GM12801 (cell line): ENCODE data around the gene NFE2L1.

Experiments used
- TF ChIP-seq, protein P1 (sequence below): IDR thresholded peaks from one replicate; pipeline ENCODE4 v1.5.1; 2011; ENCODE audit warnings: control low read depth; ENCODE audit not compliant: insufficient read length; ENCODE audit errors: extremely low read depth

The NFE2L1 gene

DNA sequence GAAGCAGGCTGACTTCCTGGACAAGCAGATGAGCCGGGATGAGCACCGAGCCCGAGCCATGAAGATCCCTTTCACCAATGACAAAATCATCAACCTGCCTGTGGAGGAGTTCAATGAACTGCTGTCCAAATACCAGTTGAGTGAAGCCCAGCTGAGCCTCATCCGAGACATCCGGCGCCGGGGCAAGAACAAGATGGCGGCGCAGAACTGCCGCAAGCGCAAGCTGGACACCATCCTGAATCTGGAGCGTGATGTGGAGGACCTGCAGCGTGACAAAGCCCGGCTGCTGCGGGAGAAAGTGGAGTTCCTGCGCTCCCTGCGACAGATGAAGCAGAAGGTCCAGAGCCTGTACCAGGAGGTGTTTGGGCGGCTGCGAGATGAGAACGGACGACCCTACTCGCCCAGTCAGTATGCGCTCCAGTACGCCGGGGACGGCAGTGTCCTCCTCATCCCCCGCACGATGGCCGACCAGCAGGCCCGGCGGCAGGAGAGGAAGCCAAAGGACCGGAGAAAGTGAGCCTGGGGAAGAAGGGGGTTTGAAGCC is 11.0 kb downstream of the NFE2L1 start:
- TF ChIP-seq, protein P1, sequence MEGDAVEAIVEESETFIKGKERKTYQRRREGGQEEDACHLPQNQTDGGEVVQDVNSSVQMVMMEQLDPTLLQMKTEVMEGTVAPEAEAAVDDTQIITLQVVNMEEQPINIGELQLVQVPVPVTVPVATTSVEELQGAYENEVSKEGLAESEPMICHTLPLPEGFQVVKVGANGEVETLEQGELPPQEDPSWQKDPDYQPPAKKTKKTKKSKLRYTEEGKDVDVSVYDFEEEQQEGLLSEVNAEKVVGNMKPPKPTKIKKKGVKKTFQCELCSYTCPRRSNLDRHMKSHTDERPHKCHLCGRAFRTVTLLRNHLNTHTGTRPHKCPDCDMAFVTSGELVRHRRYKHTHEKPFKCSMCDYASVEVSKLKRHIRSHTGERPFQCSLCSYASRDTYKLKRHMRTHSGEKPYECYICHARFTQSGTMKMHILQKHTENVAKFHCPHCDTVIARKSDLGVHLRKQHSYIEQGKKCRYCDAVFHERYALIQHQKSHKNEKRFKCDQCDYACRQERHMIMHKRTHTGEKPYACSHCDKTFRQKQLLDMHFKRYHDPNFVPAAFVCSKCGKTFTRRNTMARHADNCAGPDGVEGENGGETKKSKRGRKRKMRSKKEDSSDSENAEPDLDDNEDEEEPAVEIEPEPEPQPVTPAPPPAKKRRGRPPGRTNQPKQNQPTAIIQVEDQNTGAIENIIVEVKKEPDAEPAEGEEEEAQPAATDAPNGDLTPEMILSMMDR = no peak

GRCh38 chr17:48060249-48060648 is 12.1 kb downstream of the NFE2L1 start:
- TF ChIP-seq, protein P1 = no peak

- TF ChIP-seq, protein P1 = no peak
These were observed 14.1 kb downstream of the NFE2L1 start for GRCh38 chr17:48062273-48062672.

DNA sequence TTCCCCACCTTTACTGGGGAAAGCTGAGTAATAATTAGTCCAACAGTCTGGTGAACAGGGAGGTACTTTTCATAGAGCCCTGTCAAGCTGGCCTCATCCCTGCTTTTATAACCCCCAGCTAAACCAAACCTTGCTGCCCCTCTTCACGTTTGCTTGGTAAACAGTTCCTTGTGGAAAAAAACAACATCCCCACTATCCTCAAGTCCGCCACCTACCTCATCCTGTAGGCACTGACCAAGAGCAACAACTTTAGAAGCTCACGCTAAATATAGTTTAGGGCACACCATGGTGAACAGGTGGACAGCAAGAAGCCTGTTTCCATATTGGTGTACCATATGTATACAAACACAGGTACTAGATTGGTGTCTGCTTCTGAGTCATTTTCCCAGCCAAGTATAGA is 16.5 kb downstream of the NFE2L1 start:
- TF ChIP-seq, protein P1 = no peak

DNA sequence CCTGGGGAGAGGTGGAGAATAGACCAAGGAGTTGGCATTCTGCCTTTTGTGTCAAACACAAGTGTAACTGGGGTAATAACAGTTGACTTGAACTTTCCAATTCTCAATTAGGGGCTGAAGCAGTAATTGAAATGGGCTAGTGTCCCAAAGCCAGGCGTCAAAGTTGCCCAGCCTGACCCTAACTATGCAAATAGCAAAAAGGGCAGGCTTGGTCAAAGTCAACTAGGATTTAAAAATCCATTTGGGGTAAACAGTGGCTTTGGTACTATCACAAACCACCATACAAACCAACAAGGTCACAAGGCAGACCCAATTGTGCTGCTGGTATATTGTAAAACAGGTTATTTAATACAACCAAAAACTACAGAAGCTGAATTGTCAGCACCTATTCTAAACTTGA is 18.0 kb downstream of the NFE2L1 start:
- TF ChIP-seq, protein P1 = no peak

- TF ChIP-seq, protein P1 = no peak
These were observed 18.5 kb downstream of the NFE2L1 start for GRCh38 chr17:48066656-48067055.

GRCh38 chr17:48067245-48067644 is 19.1 kb downstream of the NFE2L1 start:
- TF ChIP-seq, protein P1 = no peak

DNA sequence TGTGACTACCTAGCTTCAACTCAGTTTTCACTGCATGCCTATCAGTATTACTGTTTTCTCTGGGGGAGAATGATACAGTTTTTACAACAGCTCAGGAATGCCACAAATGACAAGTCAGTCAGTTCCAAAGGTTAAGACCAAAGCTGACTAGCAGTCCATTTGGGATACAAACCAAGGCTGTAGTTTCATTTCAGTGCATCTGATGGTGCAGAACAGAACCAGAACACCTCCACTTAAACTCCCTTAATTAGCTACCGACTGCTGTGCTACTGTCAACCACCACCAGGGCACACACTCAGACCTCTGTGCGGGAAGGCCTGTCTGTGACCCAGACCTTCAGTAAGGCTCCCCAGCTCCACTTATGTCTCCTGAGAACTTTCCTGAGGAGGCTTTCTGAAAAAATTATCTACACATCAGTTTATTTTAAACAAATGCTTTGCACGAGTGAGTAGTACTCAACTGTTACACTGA is 20.4 kb downstream of the NFE2L1 start:
- TF ChIP-seq, protein P1 = no peak
